WERI-Rb-1 (cell line): ENCODE measurements around the gene AOPEP.

Experiments
- DNase-seq: peaks from one replicate; pipeline ENCODE4 v3.0.0-alpha.2; 2020
- H3K27ac ChIP-seq: fragments of 250-450 bp; sonication (Bioruptor Pico); 2 replicates; pipeline ENCODE4 v1.5.1; 2020; ENCODE audit warnings: mild to moderate bottlenecking, moderate library complexity
- H3K27me3 ChIP-seq: fragments of 250-450 bp; sonication (Bioruptor Pico); 2 replicates; pipeline ENCODE4 v1.5.1; 2021; ENCODE audit warnings: mild to moderate bottlenecking, low read depth, moderate library complexity; ENCODE audit not compliant: insufficient read depth, severe bottlenecking
- H3K36me3 ChIP-seq: fragments of 250-450 bp; sonication (Bioruptor Pico); 2 replicates; pipeline ENCODE4 v1.5.1; 2020; ENCODE audit warnings: mild to moderate bottlenecking, moderate library complexity
- H3K4me3 ChIP-seq: 2 replicates; pipeline ENCODE4 v1.5.1; 2011; ENCODE audit warnings: low read depth, mild to moderate bottlenecking, control low read depth, low read length
- H3K9me3 ChIP-seq: fragments of 250-450 bp; sonication (Bioruptor Pico); 2 replicates; pipeline ENCODE4 v1.5.1; 2021; ENCODE audit warnings: mild to moderate bottlenecking, moderate library complexity; ENCODE audit not compliant: severe bottlenecking
- TF ChIP-seq, protein P1 (sequence below): IDR thresholded peaks from 2 replicates; pipeline ENCODE4 v1.5.1; 2011; ENCODE audit warnings: low read depth, mild to moderate bottlenecking, control low read depth, inconsistent platforms, low read length

AOPEP gene

DNA sequence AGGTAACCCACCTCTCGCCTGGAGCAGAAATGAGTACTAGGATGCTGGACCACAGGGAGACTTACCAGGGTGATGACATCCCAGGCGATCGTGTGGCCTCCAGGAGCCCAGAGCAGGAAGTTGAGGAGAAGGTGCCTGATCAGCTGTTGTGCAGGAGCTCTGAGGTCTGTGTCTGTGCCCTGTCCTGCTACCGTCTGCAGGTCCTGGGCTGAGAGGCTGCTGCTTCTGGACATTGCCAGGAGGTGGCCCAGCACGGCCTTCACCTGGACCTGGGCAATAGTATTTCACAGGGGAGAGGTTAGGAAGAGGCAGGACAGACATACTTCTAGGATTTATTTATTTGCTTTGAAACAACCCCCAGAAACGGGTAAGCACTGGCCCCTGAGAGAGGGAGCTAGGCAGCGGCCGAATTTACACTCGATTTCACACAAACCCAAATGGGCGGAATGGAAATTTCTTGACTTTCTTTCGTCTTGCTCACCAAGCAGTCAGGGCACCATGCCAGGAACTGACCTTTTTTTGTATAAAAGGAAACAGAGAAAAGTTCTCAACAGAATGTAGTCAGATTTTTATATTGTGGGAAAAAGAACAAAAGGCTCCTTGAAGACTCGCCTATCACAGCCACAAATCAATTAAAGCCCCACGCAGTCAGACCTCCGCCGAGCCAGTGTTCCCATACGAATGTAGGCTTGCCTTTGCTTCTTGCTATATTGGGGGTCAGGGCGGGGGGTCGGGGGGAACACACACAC lies 380.7 kb downstream of the AOPEP start:
- H3K9me3 ChIP-seq, result no peaks in the 10 kb centered on the region
- TF ChIP-seq, protein P1, sequence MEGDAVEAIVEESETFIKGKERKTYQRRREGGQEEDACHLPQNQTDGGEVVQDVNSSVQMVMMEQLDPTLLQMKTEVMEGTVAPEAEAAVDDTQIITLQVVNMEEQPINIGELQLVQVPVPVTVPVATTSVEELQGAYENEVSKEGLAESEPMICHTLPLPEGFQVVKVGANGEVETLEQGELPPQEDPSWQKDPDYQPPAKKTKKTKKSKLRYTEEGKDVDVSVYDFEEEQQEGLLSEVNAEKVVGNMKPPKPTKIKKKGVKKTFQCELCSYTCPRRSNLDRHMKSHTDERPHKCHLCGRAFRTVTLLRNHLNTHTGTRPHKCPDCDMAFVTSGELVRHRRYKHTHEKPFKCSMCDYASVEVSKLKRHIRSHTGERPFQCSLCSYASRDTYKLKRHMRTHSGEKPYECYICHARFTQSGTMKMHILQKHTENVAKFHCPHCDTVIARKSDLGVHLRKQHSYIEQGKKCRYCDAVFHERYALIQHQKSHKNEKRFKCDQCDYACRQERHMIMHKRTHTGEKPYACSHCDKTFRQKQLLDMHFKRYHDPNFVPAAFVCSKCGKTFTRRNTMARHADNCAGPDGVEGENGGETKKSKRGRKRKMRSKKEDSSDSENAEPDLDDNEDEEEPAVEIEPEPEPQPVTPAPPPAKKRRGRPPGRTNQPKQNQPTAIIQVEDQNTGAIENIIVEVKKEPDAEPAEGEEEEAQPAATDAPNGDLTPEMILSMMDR, result no peak
- peaks cover 54% of the 10 kb centered on the region for H3K36me3 ChIP-seq
- H3K4me3 ChIP-seq, result no peak overlapping the region
- DNase-seq, result no peak
- H3K27ac ChIP-seq, result no peak overlapping the region
- no peaks in the 10 kb centered on the region for H3K27me3 ChIP-seq

DNA sequence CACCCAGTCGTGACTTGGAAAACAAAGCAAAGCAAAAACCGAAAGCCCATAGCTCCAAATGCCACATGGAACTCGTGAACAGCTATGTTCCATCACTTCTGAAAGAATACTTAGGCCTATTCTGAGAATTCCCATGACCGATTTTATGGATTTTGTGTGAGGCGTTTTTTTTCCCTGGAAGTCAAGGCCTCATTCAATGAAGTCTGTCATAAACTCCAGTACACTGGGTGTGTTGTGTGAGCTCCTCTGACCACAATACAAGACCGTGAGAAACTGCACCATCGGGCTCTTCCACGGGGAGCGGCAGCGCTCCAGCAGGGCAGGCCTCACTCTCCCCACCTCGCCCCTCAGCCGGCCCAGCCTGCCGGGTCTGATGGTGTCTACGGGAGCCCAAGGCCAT lies 381.5 kb downstream of the AOPEP start:
- H3K9me3 ChIP-seq, result no peaks in the 10 kb centered on the region
- H3K36me3 ChIP-seq, result peaks cover 57% of the 10 kb centered on the region
- H3K4me3 ChIP-seq, result no peak overlapping the region
- TF ChIP-seq, protein P1, result no peak
- H3K27ac ChIP-seq, result no peak overlapping the region
- DNase-seq, result no peak
- no peaks in the 10 kb centered on the region for H3K27me3 ChIP-seq

DNA sequence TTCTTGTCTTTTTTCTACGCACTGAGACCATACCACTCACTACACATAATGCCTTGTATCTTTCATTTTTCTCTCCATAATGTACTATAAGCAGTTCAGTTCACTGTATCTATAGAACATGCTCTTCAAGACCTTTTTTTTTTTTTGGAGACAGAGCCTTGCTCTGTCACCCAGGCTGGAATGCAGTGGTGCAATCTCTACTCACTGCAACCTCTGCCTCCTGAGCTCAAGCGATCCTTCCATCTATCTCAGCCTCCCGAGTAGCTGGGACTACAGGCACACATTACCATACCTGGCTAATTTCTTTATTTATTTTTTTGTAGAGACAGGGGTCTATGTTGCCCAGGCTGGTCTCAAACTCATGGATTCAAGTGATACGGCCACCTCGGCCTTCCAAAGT lies 382.3 kb downstream of the AOPEP start:
- TF ChIP-seq, protein P1, result no peak
- no peaks in the 10 kb centered on the region for H3K9me3 ChIP-seq
- peaks cover 53% of the 10 kb centered on the region for H3K36me3 ChIP-seq
- H3K4me3 ChIP-seq, result no peak overlapping the region
- H3K27ac ChIP-seq, result no peak overlapping the region
- H3K27me3 ChIP-seq, result no peaks in the 10 kb centered on the region
- no peak for DNase-seq

DNA sequence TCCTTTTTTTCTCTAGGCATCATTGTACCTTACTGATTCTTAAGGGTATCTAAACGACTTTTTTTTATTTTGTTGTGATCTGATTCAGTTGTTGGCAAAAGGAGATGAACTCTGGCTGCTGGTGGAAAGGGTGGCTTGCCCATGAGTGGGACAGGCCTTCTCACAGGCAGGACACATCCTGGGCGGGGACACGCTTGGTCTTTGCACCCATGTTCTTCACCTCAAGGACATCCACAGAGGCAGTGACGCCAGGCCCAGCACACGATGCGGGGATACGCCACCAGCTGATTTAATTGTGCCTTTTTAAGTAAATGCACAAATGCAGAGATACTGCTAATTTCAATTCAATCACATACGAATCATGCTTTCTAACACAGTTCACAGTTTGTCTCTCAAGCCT lies 383.0 kb downstream of the AOPEP start:
- no peak overlapping the region for H3K27ac ChIP-seq
- no peaks in the 10 kb centered on the region for H3K9me3 ChIP-seq
- TF ChIP-seq, protein P1, result no peak
- H3K27me3 ChIP-seq, result no peaks in the 10 kb centered on the region
- no peak for DNase-seq
- peaks cover 55% of the 10 kb centered on the region for H3K36me3 ChIP-seq
- H3K4me3 ChIP-seq, result no peak overlapping the region

DNA sequence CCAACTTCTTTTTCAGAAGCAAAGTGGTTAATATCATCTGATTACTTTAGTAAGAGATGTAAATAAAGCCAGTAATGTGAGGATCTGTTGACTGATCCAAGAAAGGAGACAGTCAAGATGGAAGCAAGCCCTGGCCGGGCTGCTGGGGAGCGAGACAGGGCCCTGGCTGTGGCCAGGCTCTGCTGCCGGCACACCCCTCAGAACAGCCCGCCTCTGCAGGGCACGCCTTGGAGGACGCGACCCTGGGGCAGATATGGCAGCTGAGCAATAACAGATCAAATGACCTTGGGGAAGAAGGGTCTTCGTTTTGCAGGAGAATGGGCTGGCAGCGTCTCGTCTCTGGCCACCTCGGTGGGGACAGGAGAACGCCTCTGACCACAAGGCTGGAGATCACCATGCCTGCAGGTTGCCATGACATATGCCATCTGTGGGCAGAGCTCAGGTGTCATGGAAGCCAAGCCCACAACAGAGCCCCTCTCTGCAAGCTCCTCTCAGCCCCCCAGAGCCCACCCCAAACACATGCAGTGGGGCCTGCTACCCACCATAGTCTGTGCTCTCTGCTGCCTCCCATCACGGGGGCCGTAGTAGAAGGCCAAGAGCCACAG lies 384.5 kb downstream of the AOPEP start:
- Histone ChIP-seq H3K27me3 (no peaks in the 10 kb centered on the region), H3K4me3 (no peak overlapping the region), H3K36me3 (peaks cover 52% of the 10 kb centered on the region), H3K27ac (no peak overlapping the region), H3K9me3 (no peaks in the 10 kb centered on the region)
- TF ChIP-seq, protein P1, result no peak
- no peak for DNase-seq
